Activated T-cell treated with anti-CD3 and anti-CD28 coated beads for 48 hours (primary cell): ENCODE data around the gene MRPL23.

Experiments used
- DNase-seq: peaks from one replicate; pipeline ENCODE4 v3.0.0-alpha.2; 2020; ENCODE audit warnings: low read depth

Gene MRPL23

DNA sequence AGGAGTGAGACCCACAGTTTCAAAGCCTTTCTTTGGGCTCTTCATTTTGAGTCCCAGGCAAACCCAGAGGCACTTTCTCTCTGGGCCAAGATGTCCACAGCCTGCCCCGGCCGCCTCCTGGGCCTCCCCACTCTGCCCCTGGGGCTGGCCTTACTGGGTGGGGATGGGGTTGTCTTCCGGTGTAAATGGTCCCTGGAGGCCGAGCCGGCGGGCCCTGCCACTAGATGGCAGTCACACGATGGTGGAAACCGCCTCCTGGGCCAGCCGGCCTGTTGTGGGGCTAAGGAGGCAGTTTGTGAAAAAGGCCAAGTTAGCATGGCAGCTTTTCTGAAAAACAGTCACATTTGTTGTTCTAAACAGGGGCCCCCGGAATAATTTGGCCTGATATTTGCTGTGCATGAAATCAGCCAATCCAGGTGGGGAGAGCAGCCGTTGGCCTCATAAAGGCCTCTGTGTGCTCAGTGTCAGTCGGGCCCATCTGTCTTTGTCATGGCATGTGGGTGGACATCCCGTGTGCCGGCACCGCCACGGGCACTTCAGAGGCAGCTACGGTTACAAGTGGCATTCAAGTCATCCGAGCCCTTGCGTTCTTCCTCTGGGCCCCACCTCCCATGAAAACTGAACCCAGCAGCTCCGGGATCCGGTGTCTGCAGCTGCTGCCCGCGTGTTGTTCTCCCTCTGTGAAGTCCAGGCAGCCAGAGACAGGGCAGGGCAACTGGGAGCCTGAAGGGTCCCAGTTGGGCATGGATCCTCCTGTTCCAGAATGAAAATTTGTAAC is 6.5 kb downstream of the MRPL23 start:
- DNase-seq: no peak

GRCh38 chr11:1958367-1958766 is 11.2 kb downstream of the MRPL23 start:
- DNase-seq: no peak

- no peak for DNase-seq
Observed at GRCh38 chr11:1959786-1960185, 12.7 kb downstream of the MRPL23 start.

DNA sequence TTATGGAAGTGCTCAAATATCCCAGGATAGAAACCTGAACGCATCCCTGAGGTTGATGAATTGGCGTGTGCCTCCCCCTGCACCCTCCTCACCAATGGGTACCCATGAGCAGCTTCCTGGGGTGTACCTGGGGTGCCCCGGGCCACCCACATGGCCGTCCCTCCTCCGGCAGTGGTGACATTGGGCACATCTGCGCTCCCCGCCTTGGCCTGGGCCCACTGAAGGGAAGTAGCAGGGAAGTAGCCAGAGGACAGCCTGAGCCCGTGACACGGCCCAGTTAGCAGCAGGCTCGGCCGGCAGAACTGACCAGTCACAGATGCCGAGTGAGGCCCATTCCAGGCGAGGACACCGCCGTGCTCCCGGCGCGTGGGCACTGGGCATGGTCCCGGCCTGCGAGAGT is 16.7 kb downstream of the MRPL23 start:
- no peak for DNase-seq

- no peak for DNase-seq
Observed at GRCh38 chr11:1964348-1964747, 17.2 kb downstream of the MRPL23 start.

DNA sequence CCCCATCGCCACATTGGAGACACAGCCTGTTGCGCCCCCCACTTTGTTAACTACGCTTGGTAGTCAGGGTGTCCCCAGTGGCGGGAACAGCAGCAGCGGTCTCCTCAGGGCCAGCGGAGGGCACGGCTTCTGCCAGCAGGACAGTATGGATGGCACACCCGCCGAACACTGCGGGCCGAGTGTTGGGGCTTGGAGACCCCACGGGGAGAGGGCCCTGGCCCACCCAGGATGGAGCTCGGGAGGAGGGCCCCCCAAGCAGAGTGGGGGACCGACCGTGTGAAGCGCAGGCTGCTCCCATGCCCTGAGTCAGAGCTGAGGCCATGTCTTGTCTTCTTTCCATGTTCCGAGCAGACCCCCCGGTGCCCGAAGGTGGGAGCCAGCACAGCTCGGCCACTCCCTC is 17.8 kb downstream of the MRPL23 start:
- DNase-seq: no peak

DNA sequence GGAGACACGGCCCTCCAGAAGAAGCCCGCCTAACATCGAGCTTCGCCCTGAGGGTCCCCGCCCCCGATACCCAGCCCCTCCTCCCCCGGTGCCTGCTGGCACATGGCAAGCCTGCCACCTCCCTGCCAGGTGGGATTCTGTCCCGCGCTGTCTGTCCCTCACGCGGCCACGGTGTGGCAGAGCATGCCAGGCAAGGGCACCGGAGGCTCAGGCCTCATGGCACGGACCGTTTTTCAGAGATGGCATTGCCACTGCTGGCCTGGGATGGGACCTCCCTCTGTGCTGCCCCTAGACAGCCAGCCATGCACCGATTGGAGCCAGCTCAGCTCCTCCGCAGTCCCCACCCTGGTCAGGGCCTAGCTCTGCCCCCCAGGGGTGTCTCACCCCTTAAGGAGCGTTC is 19.4 kb downstream of the MRPL23 start:
- no peak for DNase-seq

DNA sequence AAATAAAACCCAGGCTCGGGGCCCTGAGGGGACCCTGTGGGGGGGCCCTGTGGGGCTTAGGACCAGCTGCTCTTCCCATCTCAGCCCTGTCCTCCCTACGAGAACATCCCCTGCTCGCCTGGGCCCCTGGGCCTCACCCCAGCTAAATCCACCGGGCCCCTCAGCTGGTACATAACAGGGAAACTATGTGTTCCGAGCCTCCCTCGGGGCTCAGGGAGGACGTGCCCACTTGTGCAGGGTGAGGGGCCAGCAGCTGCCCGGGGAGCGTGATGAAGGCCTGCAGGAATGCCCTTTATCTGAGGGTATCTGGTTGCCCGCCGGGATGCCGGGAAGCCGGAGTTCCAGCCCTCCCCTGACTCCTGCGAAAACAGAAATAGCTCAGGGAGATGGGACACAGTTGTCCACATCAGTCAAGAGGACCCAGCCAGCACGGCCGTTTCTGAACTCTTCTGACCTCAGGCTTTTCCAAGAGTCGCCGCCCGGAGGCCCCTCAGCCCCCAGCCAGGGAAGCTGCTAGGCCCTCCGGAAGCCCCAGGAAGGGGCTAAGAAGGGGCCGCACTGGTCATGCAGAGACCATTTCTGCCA is 20.6 kb downstream of the MRPL23 start:
- DNase-seq: no peak

GRCh38 chr11:1968454-1969002 is 21.4 kb downstream of the MRPL23 start:
- DNase-seq: no peak

- no peak for DNase-seq
Observed at GRCh38 chr11:1969035-1969434, 21.9 kb downstream of the MRPL23 start.

DNA sequence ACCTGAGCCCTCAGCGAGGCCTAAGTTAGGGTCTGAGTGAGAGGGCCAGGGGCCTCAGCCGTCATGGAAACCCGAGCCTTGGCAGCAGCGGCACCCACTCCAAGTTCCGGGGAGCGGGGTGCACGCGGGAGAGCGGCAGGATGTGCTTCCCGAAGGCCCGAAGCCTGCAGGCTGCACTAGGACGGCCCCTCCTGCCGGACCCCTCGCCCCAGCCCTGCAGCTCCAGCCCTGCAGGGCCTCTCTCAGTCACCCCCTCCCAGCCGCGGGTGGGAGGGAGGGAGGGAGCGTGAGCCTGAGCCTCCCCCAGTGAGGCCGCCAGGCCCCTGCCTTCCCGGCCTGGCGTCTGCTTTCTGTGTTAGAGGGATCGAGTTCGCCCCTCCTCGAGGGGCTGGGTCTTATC is 22.6 kb downstream of the MRPL23 start:
- no peak for DNase-seq

- DNase-seq: no peak
Observed at GRCh38 chr11:1970956-1971355, 23.8 kb downstream of the MRPL23 start.

GRCh38 chr11:1975185-1975584 is 28.1 kb downstream of the MRPL23 start:
- no peak for DNase-seq

DNA sequence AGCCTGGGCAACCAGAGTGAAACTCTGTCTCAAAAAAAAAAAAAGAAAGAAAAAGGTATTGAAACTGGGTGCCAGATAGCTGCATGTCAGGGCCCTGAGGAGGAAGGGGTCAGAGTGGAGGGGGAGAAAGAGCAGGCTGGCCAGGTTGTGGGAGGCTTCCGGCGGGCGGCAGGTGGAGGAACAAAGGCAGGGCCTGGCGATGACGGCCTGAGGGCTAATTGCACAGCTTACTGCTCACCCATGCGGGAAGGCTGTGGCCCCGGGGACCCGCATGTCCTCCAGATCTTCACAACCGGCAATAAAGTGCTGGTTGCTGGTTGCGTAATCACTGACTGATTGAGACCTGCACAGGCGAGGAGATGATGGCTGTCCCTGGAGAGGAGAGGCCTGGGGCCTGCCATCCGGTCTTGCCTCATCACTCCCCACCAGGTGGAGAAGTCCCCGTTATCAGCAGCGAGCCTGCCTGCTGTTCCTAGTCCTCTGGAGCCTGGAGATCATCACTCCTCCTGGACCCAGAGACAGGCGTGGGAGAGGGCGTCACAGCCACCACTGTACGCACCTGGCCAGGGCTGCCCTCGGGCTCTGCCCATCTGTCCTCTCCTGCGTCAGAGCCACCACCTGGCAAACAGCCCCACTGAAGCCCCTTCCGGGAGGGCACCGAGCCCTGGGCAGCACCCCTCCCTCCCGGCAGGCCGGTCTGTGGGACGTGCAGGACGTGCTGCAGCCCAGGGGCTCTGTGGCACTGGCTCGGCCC is 31.8 kb downstream of the MRPL23 start:
- DNase-seq: no peak

- no peak for DNase-seq
Observed at GRCh38 chr11:1979607-1980006, 32.5 kb downstream of the MRPL23 start.

DNA sequence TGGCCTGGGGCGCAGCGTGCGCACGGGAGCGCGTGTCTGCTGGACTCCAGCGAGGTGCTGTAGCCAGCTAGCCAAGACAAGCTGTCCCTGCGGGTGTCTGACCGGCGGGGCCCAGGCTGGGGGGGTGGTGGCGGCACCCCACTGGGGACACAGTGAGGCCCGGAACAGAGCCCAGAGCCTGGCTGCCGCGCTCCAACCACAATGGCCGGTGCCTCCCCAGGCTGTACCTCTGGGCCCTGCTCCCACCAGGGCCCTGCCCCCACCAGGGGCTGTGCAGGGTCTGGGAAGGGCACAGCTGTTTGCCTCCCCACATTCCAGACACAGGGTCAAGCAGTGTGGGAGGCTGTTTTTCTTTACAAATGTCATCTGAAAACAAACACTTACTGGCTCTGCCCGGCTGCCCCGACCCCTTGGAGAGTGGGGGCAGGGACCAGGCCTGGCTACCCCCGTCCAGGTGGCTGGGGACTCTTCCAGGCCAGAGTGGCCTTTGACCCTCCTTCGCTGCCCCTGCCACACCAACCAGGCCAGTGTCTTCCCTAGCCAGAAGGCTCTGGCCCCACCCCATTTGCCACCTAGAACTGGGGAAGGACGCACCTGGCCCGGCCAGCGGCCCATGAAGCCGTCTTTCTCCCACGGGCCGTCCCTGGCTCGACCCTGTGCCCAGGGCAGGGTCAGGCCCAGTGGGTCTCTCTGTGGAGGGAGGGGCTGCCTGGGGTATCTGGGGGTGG is 35.9 kb downstream of the MRPL23 start:
- no peak for DNase-seq

DNA sequence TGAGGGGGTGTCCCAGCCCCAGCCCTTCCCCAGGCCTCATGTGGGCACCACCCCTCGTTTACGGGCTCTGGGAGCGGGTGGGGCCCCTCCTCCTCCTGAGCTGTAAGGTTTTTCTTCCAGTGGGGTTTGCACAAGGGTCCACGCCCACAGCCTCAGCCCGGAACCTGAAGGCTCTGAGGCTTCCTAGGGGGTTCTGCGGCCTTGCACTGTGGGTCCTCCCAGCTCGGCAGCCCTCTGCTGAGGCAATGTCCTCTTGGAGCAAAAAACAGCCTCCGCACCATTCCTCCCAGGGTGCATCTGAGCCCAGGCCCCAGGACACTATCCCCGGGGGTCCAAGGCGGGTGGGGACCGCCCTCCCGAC is 36.4 kb downstream of the MRPL23 start:
- DNase-seq: no peak

- no peak for DNase-seq
Observed at GRCh38 chr11:1987024-1987423, 39.9 kb downstream of the MRPL23 start.

DNA sequence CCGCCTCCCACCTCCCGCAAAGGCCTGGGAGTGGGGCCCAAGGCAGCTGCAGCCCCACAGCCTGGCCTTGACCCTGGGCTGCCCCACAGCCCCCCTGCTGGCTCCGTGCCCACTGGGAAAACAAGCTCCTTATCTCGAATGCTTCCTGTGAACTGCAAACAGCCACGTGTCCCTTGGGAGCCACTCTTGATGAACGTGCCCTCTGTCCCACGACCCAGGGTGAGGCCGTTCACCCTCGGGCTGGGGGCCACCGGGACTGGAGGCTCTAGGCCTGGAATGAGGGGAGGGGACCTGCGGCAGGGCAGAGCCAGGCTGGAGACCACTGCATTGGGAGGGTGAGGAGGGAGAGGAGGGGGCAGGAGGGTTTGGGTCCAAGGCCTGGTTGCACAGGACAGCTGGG is 41.0 kb downstream of the MRPL23 start:
- no peak for DNase-seq

- DNase-seq: no peak
Observed at GRCh38 chr11:1988667-1989317, 41.7 kb downstream of the MRPL23 start.

DNA sequence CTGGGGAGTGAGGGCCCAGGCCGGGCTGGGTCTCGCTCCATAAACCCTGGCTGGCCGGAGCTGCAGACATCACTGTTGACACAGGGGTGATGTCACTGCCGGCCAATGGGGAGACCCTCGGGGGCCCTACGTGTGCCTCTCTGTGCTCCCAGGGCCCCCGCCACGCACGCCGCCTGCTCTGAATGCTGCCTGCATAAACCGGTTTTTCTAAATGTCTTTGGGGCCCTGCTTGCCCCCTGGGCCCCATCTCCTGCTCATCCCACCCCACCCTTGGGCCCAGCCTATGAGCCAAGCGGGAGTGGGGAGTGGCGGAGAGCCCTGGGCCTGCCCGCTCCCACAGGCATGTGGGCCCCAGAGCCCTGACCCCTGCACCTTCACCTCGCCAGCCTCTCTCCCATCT is 42.8 kb downstream of the MRPL23 start:
- no peak for DNase-seq
